PC-3 (cell line): ENCODE results near the gene DIAPH3. TPM values are rescaled to one million over a fixed set of nuclear protein-coding genes. Genes with fewer than 3 reads are reported as not detected.

Source experiments
- ATAC-seq: fragments of 200-7000 bp; cut with Tn5 transposase; 2 replicates; pipeline ENCODE4 v1.9.1; 2020; ENCODE audit warnings: mild to moderate bottlenecking, moderate library complexity
- BruUV-seq: library from RNA; stranded (reverse); fragments of 400-500 nt; replicated peaks from 2 replicates; lab custom pipeline; 2021; lab: Mats Ljungman, UMichigan
- CTCF ChIA-PET: fragments of 300-600 bp; sonication (Branson Sonifier 250); formaldehyde crosslinking; loops from one replicate; lab custom pipeline; 2022; ENCODE audit warnings: antibody characterized with exemption; lab: Charles Lee
- POLR2A ChIA-PET: fragments of 300-600 bp; sonication (Branson Sonifier 250); formaldehyde crosslinking; loops from one replicate; lab custom pipeline; 2022; ENCODE audit warnings: antibody characterized with exemption; ENCODE audit not compliant: unreplicated experiment; lab: Charles Lee
- DNase-seq: peaks from one replicate; pipeline ENCODE4 v3.0.0-alpha.2; 2015
- H2AFZ ChIP-seq: fragments of 300-600 bp; sonication (generic); 2 replicates; pipeline ENCODE4 v1.6.0; 2016; ENCODE audit warnings: antibody characterized with exemption, low read length
- H3F3A ChIP-seq: fragments of 300-600 bp; sonication (generic); one replicate; pipeline ENCODE4 v1.6.0; 2017; ENCODE audit warnings: antibody characterized with exemption, low read length, control low read depth, mild to moderate bottlenecking; ENCODE audit not compliant: unreplicated experiment
- H3K27ac ChIP-seq: fragments of 300-600 bp; sonication (generic); 2 replicates; pipeline ENCODE4 v1.5.1; 2016; ENCODE audit warnings: mild to moderate bottlenecking, low read length
- H3K27me3 ChIP-seq: fragments of 300-600 bp; sonication (generic); 2 replicates; pipeline ENCODE4 v1.6.1; 2016; ENCODE audit warnings: low read length, mixed read lengths
- H3K36me3 ChIP-seq: fragments of 300-600 bp; sonication (generic); 2 replicates; pipeline ENCODE4 v1.6.1; 2016; ENCODE audit warnings: low read depth, mixed run types, low read length, mixed read lengths
- H3K4me1 ChIP-seq: fragments of 300-600 bp; sonication (generic); 2 replicates; pipeline ENCODE4 v1.5.1; 2016; ENCODE audit warnings: low read length; ENCODE audit not compliant: insufficient read depth
- H3K4me2 ChIP-seq: fragments of 300-600 bp; sonication (generic); 2 replicates; pipeline ENCODE4 v1.6.0; 2016; ENCODE audit warnings: low read length
- H3K4me3 ChIP-seq: fragments of 300-600 bp; sonication (generic); 2 replicates; pipeline ENCODE4 v1.5.1; 2016; ENCODE audit warnings: mild to moderate bottlenecking, low read length, mixed read lengths
- H3K79me2 ChIP-seq: fragments of 300-600 bp; sonication (generic); 2 replicates; pipeline ENCODE4 v1.6.1; 2017; ENCODE audit warnings: low read length, mixed read lengths
- H3K9ac ChIP-seq: fragments of 300-600 bp; sonication (generic); 2 replicates; pipeline ENCODE4 v1.6.0; 2016; ENCODE audit warnings: mild to moderate bottlenecking, low read length
- H3K9me2 ChIP-seq: fragments of 300-600 bp; sonication (generic); replicated peaks from 2 replicates; pipeline ENCODE4 v1.6.1; 2016; ENCODE audit warnings: mixed run types, low read length, mixed read lengths
- H3K9me3 ChIP-seq: fragments of 300-600 bp; sonication (generic); 2 replicates; pipeline ENCODE4 v1.6.1; 2016; ENCODE audit warnings: low read length, mixed read lengths
- H4K20me1 ChIP-seq: fragments of 300-600 bp; sonication (generic); 2 replicates; pipeline ENCODE4 v1.6.1; 2016; ENCODE audit warnings: low read length, mixed read lengths
- CTCF ChIP-seq: fragments of 300-600 bp; sonication (generic); conservative IDR thresholded peaks from 2 replicates; pipeline ENCODE4 v1.5.1; 2017; ENCODE audit warnings: antibody characterized with exemption, low read depth, mild to moderate bottlenecking, low read length
- EZH2 ChIP-seq: fragments of 300-600 bp; sonication (generic); IDR thresholded peaks from one replicate; pipeline ENCODE4 v1.6.1; 2017; ENCODE audit warnings: antibody characterized with exemption, mild to moderate bottlenecking, low read length; ENCODE audit not compliant: unreplicated experiment
- EZH2phosphoT487 ChIP-seq: fragments of 300-600 bp; sonication (generic); IDR thresholded peaks from 2 replicates; pipeline ENCODE4 v1.6.1; 2018; ENCODE audit warnings: mild to moderate bottlenecking, antibody characterized with exemption, low read length, borderline replicate concordance
- intact Hi-C: fragments of 100-400 bp; cut with micrococcal nuclease; formaldehyde crosslinking; loops from 2 replicates; pipeline ENCODE4 v1.9.0; 2023
- total RNA-seq: library from RNA; depleted of rRNA; stranded (reverse); fragments of >200 nt; gene quantifications from 2 replicates; pipeline ENCODE4 v1.2.3, GENCODE V29; 2014

Gene DIAPH3
- total RNA-seq, 1 experiment from 2014 or later: 7.6 TPM

GRCh38 chr13:59702269-59702668 lies 461.5 kb downstream of the DIAPH3 start:
- Histone ChIP-seq H3K79me2 (no peaks in the 10 kb centered on the region), H3K4me3 (no peak overlapping the region), H3K36me3 (no peaks in the 10 kb centered on the region), H3K9me3 (no peaks in the 10 kb centered on the region), H3K27me3 (no peaks in the 10 kb centered on the region), H3K4me2 (no peak overlapping the region), H3K9me2 (no peaks in the 10 kb centered on the region), H4K20me1 (no peaks in the 10 kb centered on the region), H3K9ac (no peak overlapping the region), H3F3A (no peaks in the 10 kb centered on the region), H2AFZ (no peak overlapping the region), H3K27ac (no peak overlapping the region), H3K4me1 (no peaks in the 10 kb centered on the region)
- no peak for DNase-seq
- CTCF ChIA-PET: no interaction called here
- no peak for ATAC-seq
- no TSS peak for BruUV-seq
- POLR2A ChIA-PET: no interaction called here
- TF ChIP-seq EZH2phosphoT487: no peak
- no peak for TF ChIP-seq EZH2
- TF ChIP-seq CTCF: no peak
- intact Hi-C loops: no loop called here

GRCh38 chr13:59701261-59701660 lies 462.5 kb downstream of the DIAPH3 start:
- no peaks in the 10 kb centered on the region for H3K27me3 ChIP-seq
- no peak overlapping the region for H3K4me2 ChIP-seq
- intact Hi-C loops: no loop called here
- no peaks in the 10 kb centered on the region for H3K9me3 ChIP-seq
- H3F3A ChIP-seq: no peaks in the 10 kb centered on the region
- no peak overlapping the region for H3K27ac ChIP-seq
- H3K4me3 ChIP-seq: no peak overlapping the region
- H3K4me1 ChIP-seq: no peaks in the 10 kb centered on the region
- H3K9me2 ChIP-seq: no peaks in the 10 kb centered on the region
- ChIA-PET CTCF (no interaction called here), POLR2A (no interaction called here)
- H3K9ac ChIP-seq: no peak overlapping the region
- TF ChIP-seq CTCF (no peak), EZH2 (no peak), EZH2phosphoT487 (no peak)
- H2AFZ ChIP-seq: no peak overlapping the region
- BruUV-seq: no TSS peak
- ATAC-seq (no peak), DNase-seq (no peak)
- H3K36me3 ChIP-seq: no peaks in the 10 kb centered on the region
- no peaks in the 10 kb centered on the region for H3K79me2 ChIP-seq
- H4K20me1 ChIP-seq: no peaks in the 10 kb centered on the region

GRCh38 chr13:59700281-59700680 lies 463.4 kb downstream of the DIAPH3 start:
- Histone ChIP-seq H3K4me2 (no peak overlapping the region), H3K9me2 (no peaks in the 10 kb centered on the region), H3K9ac (no peak overlapping the region), H3K27me3 (no peaks in the 10 kb centered on the region), H3K4me1 (no peaks in the 10 kb centered on the region), H3K4me3 (no peak overlapping the region), H4K20me1 (no peaks in the 10 kb centered on the region), H3F3A (no peaks in the 10 kb centered on the region), H3K9me3 (no peaks in the 10 kb centered on the region), H3K27ac (no peak overlapping the region), H3K79me2 (no peaks in the 10 kb centered on the region), H2AFZ (no peak overlapping the region), H3K36me3 (no peaks in the 10 kb centered on the region)
- ChIA-PET CTCF (no interaction called here), POLR2A (no interaction called here)
- TF ChIP-seq EZH2phosphoT487 (no peak), EZH2 (no peak), CTCF (no peak)
- DNase-seq (no peak), ATAC-seq (no peak)
- no TSS peak for BruUV-seq
- intact Hi-C loops: no loop called here
